Sigmoid colon (tissue), 4 donors: ENCODE results near the gene TPTE.

Experiments
- CTCF ChIP-seq, 4 experiments: fragments of 450-650 bp in 3 of 4; fragments of 200-600 bp in 1 of 4; IDR thresholded peaks; one replicate each; pipeline ENCODE4 v1.5.1; 2016 to 2019; ENCODE audit warnings: antibody characterized with exemption in 4 of 4, mild to moderate bottlenecking in 3 of 4, moderate library complexity in 2 of 4
- POLR2A ChIP-seq, 2 donors: fragments of 450-650 bp; IDR thresholded peaks; one replicate each; pipeline ENCODE4 v1.6.1; 2016; ENCODE audit warnings: antibody characterized with exemption in 2 of 2, mild to moderate bottlenecking in 2 of 2, moderate library complexity in 2 of 2
- POLR2AphosphoS5 ChIP-seq, 4 donors: sonication (generic); formaldehyde crosslinking; IDR thresholded peaks; one replicate each; pipeline ENCODE4 v1.6.1; 2017; ENCODE audit warnings: antibody characterized with exemption in 4 of 4

- TF ChIP-seq POLR2A (IDR thresholded peaks at IDR 0.05) (no peak), CTCF (IDR thresholded peaks at IDR 0.05) (no peak), POLR2AphosphoS5 (IDR thresholded peaks at IDR 0.05) (no peak)
Observed at GRCh38 chr21:10539956-10540355, 18.6 kb downstream of the TPTE start.
